Stimulated activated naive CD8-positive, alpha-beta T cell treated with anti-CD3 and anti-CD28 coated beads, Interleukin-15, amount 100 ng/mL, for 72 hours (primary cell): ENCODE results near the gene LSM14A.
"Not testable (repeated sequence)": the region's sequence is repeated elsewhere in the genome, so short reads cannot be mapped to it uniquely, and the experiment has no call there.

Experiments
- ATAC-seq: fragments of 150-1000 bp; cut with Tn5 transposase; 2 replicates; pipeline ENCODE4 v1.10.0; 2021; ENCODE audit warnings: mild to moderate bottlenecking, moderate library complexity
- DNase-seq, 2 donors: peaks; one replicate each; pipeline ENCODE4 v3.0.0; 2021 to 2022
- H3K27ac Mint-ChIP-seq, 2 donors: one replicate each; pipeline ENCODE4 v1.8.0; 2022; ENCODE audit warnings: mild to moderate bottlenecking in 2 of 2, mixed read lengths in 2 of 2, moderate library complexity in 2 of 2
- H3K27me3 Mint-ChIP-seq: one replicate; pipeline ENCODE4 v1.8.0; 2022; ENCODE audit warnings: mixed read lengths
- H3K4me1 Mint-ChIP-seq: one replicate; pipeline ENCODE4 v1.8.0; 2022; ENCODE audit warnings: mild to moderate bottlenecking, mixed read lengths
- H3K4me3 Mint-ChIP-seq, 2 donors: one replicate each; pipeline ENCODE4 v1.8.0; 2022; ENCODE audit warnings: mild to moderate bottlenecking in 2 of 2, mixed read lengths in 2 of 2, moderate library complexity in 1 of 2
- H3K9me3 Mint-ChIP-seq, 2 donors: one replicate each; pipeline ENCODE4 v1.8.0; 2022; ENCODE audit warnings: mixed read lengths in 2 of 2

The LSM14A gene

DNA sequence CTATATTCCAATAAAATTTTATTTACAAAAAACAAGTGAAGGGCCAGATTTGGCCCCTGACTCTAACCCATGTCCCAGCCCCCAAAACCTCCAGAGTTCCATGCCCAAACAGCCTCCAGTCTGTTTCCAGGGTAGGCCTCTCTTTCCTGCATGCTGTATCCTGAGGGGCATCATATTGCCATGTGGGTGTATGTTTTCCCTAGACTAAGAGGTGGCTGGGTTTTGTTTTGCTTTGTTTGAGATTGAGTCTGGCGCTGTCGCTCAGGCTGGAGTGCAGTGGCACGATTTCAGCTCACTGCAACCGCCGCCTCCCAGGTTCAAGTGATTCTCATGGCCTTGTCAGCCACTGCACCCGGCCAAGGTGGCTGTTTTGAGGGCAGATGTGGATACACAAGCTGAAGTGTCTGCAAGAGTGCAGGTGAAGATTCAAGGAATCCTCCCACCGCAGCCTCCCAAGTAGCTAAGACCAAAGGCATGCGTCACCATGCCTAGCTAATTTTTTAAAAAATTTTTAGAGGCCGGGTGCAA is 23.6 kb upstream of the LSM14A start:
- H3K9me3 Mint-ChIP-seq: no peaks in the 10 kb centered on the region
- no peak for ATAC-seq
- no peak overlapping the region for H3K4me3 Mint-ChIP-seq
- no peaks in the 10 kb centered on the region for H3K4me1 Mint-ChIP-seq
- H3K27ac Mint-ChIP-seq: no peak overlapping the region
- no peak for DNase-seq
- H3K27me3 Mint-ChIP-seq: no peaks in the 10 kb centered on the region

DNA sequence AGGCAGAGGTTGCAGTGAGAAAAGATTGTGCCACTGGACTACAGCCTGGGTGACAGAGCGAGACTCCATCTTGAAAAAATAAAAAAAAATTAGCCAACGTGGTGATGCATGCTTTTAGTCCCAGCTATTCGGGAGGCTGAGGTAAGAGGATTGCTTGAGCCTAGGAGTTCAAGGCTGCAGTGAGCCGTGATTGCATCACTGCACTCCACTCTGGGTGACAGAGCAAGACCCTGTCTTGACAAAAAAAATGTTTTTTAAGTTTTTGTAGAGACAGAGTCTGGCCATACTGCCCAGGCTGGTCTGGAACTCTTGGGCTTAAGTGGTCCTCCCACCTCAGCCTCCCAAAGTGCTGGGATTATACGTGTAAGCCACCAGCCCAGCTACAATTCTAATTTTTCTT is 22.4 kb upstream of the LSM14A start:
- Mint-ChIP-seq H3K27ac (no peak overlapping the region), H3K4me1 (no peaks in the 10 kb centered on the region), H3K9me3 (no peaks in the 10 kb centered on the region), H3K27me3 (no peaks in the 10 kb centered on the region), H3K4me3 (no peak overlapping the region)
- ATAC-seq: no peak
- DNase-seq: no peak

DNA sequence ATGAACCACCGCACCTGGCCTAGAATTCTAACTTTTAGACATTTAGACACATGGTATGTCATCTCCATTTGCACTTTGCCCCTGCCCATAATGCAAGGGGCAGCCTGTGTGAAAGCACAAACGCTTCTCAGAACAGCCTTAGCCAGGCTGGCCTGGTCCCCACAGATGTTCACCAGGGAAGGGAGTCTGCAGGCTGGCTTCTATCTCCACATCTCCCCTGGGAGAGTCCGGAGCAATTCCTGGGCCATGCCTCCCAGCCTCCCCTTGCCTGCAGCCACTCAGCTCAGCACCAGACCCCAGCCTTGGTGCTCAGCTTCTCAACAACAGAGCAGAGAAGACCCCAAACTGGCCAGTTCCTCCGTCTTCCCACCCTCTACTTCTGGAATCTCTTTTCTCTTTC is 21.7 kb upstream of the LSM14A start:
- Mint-ChIP-seq H3K27me3 (no peaks in the 10 kb centered on the region), H3K4me1 (no peaks in the 10 kb centered on the region), H3K4me3 (no peak overlapping the region), H3K9me3 (no peaks in the 10 kb centered on the region), H3K27ac (peak overlapping the region in 1 of 2 donors; percentile 83)
- no peak for DNase-seq
- ATAC-seq: no peak

DNA sequence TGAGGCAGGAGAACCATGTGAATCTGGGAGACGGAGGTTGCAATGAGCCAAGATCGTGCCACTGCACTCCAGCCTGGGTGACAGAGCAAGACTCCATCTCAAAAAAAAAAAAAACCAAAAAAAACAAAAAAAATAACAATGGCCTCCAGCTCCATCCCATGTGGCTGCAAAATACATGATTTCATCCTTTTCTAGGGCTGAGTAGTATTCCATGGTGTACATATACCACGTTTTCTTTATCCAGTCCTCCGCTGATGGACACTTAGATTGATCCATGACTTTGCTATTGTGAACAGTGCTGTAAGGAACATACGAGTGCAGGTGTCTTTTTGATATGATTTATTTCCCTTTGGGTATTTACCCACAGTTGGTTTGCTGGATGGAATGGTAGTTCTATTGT is 20.9 kb upstream of the LSM14A start:
- H3K4me3 Mint-ChIP-seq: no peak overlapping the region
- no peak for ATAC-seq
- H3K4me1 Mint-ChIP-seq: no peaks in the 10 kb centered on the region
- DNase-seq: no peak
- no peaks in the 10 kb centered on the region for H3K27me3 Mint-ChIP-seq
- H3K9me3 Mint-ChIP-seq: no peaks in the 10 kb centered on the region
- H3K27ac Mint-ChIP-seq: no peak overlapping the region

DNA sequence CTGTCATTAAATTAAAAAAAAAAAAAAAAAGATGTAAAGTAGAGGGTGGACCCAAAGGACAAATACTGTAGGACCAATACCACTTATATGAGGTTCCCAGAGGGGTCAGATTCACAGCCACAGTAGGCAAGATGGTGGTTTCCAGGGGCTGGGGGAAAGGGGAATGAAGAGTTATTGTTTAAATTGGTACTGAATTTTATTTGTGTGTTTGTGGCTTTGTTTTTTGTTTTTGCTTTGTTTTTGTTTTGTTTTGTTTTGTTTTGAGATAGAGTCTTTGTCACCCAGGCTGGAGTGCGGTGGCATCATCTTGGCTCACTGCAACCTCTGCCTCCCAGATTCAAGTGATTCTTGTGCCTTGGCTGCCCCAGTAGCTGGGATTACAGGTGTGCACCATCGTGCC is 17.9 kb upstream of the LSM14A start:
- ATAC-seq (no peak), DNase-seq (no peak)
- Mint-ChIP-seq H3K4me3 (no peak overlapping the region), H3K9me3 (no peaks in the 10 kb centered on the region), H3K4me1 (no peaks in the 10 kb centered on the region), H3K27me3 (no peaks in the 10 kb centered on the region), H3K27ac (no peak overlapping the region)

DNA sequence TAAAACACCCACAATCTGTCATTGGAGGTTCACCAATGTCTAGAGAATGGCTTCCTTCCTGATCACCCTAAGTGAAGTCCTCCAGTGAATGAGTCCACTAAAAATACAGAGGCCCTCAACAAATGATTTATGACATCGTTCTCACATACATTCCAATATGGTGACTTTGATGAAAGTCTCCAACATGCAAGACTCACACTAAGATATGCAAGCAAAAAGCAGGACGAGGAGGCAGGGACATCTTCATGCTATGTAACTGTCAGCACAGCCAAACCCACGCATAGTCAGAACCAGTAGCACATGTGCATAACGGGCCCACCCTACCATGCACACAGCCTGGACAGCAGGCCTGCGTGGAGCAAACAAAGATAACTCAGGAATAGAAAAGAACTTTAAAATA is 16.6 kb upstream of the LSM14A start:
- no peak for ATAC-seq
- peak overlapping the region in 1 of 2 donors; percentile 72 for H3K27ac Mint-ChIP-seq

DNA sequence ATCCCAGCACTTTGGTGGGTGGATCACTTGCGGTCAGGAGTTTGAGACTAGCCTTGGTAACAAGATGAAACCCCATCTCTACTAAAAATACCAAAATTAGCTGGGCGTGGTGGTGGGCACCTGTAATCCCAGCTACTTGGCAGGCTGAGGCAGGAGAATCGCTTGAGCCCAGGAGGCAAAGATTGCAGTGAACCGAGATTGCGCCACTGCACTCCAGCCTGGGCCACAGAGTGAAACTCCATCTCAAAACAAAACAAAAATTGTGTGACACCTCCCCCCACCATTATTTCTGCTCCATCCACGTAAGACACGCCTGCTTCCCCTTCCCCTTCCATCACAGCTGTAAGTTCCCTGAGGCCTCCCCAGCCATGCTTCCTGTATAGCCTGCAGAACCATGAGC is 13.3 kb upstream of the LSM14A start:
- not testable (repeated sequence) for DNase-seq, H3K4me1 Mint-ChIP-seq, H3K4me3 Mint-ChIP-seq, H3K9me3 Mint-ChIP-seq, H3K27me3 Mint-ChIP-seq, ATAC-seq, H3K27ac Mint-ChIP-seq

More for the DNA sequence above, 16.6 kb upstream of the LSM14A start:
- no peak overlapping the region for H3K4me3 Mint-ChIP-seq
- no peak for DNase-seq
- H3K4me1 Mint-ChIP-seq: no peaks in the 10 kb centered on the region
- H3K27me3 Mint-ChIP-seq: no peaks in the 10 kb centered on the region
- no peaks in the 10 kb centered on the region for H3K9me3 Mint-ChIP-seq

DNA sequence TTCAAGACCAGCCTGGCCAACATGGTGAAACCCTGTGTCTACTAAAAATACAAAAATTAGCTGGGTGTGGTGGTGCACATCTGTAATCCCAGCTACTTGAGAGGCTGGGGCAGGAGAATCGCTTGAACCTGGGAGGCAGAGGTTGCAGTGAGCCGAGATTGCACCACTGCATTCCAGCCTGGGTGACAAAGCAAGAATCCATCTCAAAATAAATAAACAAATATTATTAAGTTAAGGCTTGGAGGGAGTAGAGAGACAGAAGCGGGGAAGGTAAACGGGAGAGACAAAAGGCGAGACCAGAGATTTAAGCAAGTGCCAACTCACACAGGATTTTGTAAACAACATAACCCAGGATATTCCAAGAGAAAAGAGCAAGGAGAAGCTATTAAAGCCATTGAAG is 12.8 kb upstream of the LSM14A start:
- ATAC-seq, H3K4me1 Mint-ChIP-seq, H3K9me3 Mint-ChIP-seq, H3K27ac Mint-ChIP-seq, H3K4me3 Mint-ChIP-seq, DNase-seq, H3K27me3 Mint-ChIP-seq: not testable (repeated sequence)

DNA sequence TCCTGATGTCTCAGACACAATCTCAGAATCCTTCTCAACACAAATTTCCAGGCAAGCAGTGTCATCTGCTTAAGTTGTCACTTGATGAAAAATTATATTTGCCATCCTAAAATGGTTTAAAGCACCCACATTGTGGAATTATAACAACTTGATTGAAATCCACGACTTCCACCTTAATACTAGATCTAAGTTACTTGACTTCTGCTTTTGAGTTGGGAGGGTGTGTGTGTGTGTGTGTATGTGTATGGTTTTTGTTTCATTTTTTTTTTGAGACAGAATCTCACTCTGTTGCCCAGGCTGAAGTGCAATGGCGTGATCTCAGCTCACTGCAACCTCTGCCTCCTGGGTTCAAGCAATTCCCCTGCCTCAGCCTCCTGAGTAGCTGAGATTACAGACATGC is 10.4 kb upstream of the LSM14A start:
- H3K4me3 Mint-ChIP-seq, H3K27ac Mint-ChIP-seq, H3K27me3 Mint-ChIP-seq, DNase-seq, ATAC-seq, H3K4me1 Mint-ChIP-seq, H3K9me3 Mint-ChIP-seq: not testable (repeated sequence)

DNA sequence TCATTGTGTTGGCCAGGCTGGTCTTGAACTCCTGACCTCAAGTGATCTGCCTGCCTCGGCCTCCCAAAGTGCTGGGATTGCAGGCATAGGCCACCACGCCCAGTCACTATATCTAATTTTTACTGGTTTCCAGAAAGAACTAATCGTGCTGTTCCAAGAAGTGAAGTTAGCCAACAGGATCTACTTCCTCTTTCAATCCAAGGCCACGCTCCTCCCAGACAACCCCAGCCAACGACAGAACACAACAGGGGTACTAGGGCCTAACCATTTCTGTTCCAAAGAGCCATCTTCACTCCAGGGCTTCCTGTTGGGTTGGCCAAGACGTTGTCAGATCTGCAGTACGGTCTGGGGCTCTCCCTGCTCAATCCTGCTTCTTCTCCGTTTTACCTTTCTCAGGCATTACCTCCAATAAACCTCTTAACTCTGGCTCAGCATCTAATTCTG is 7.0 kb upstream of the LSM14A start:
- DNase-seq (no peak), ATAC-seq (no peak)
- H3K27ac Mint-ChIP-seq: no peak overlapping the region

DNA sequence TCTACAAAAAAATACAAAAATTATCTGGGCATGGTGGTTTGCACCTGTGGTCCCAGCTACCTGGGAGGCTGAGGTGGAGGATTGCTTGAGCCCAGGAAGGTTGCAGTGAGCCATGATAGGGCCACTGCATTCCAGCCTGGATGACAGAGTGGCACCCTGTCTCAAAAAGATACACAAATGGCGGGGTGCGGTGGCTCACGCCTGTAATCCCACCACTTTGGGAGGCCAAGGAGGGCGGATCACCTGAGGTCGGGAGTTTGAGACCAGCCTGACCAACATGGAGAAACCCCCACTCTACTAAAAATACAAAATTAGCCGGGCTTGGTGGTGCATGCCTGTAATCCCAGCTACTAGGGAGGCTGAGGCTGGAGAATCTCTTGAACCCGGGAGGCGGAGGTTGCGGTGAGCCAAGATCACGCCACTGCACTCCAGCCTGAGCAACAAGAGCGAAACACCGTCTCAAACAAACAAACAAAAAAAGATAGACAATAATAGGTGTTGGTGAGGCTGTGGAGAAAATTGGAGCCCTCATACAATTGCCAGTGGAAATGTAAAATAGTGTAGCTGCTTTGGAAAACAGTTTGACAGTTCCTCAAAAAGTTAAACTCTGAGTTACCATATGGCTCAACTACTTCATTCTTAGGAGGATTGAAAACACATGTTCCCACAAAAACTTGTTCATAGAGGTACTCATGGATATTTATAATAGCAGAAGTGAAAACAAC is 2.7 kb upstream of the LSM14A start:
- H3K27ac Mint-ChIP-seq, H3K9me3 Mint-ChIP-seq, ATAC-seq, H3K4me3 Mint-ChIP-seq, H3K27me3 Mint-ChIP-seq, DNase-seq: not testable (repeated sequence)
- H3K4me1 Mint-ChIP-seq: peaks cover 25% of the 10 kb centered on the region

More for the DNA sequence above, 7.0 kb upstream of the LSM14A start:
- Mint-ChIP-seq H3K9me3 (no peaks in the 10 kb centered on the region), H3K27me3 (no peaks in the 10 kb centered on the region), H3K4me3 (no peak overlapping the region), H3K4me1 (no peaks in the 10 kb centered on the region)

DNA sequence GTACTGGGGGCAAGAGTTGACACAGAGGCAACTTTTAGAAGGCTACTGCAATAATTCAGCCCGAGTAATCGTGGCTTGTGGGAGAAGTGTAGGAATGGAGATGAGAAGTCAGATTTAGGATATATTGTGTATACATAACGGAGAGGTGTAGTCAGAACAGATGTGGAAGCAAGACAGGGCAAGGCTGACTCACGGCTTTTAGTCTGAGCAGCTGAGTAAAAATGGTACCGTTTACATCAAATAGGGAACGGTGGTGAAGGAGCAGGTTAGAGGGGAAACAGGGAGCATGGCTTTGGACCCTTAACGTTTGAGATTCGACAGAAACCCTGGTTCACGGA is 796 bp upstream of the LSM14A start:
- H3K27ac Mint-ChIP-seq: peak overlapping the region; percentile 98 to 100
- DNase-seq (peak; percentile 57 to 77), ATAC-seq (peak; percentile 85)
- H3K9me3 Mint-ChIP-seq: no peaks in the 10 kb centered on the region
- peaks cover 41% of the 10 kb centered on the region for H3K4me1 Mint-ChIP-seq
- H3K27me3 Mint-ChIP-seq: no peaks in the 10 kb centered on the region
- H3K4me3 Mint-ChIP-seq: peak overlapping the region; percentile 75 to 93

DNA sequence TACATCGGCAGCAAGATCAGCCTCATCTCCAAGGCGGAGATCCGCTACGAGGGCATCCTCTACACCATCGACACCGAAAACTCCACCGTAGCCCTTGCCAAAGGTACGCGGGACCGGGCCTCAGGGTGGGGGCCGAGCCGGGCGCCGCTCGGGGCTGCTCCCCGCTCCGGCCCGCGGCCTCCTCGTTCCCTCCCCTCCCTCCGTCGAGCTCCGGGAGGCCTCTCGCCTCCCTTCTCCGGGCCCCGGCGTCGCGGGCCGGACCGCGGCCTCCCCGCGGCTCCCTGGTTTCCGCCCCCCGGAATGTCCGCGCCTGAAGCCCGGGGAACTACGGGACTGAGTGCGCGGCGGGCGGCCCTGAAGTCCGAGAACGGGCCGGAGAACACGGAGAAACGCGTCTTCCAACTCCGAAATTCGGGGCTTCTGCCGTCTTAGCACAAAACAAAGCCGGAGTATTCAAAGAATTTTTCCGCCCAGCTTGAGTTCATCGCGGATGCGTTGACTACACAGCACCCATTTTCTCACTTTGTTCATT is 423 bp downstream of the LSM14A start:
- DNase-seq: no peak
- H3K27me3 Mint-ChIP-seq: no peaks in the 10 kb centered on the region
- no peaks in the 10 kb centered on the region for H3K9me3 Mint-ChIP-seq
- ATAC-seq: peak; percentile 38
- peak overlapping the region; percentile 91 to 93 for H3K4me3 Mint-ChIP-seq
- peak overlapping the region; percentile 98 to 100 for H3K27ac Mint-ChIP-seq
- peaks cover 53% of the 10 kb centered on the region for H3K4me1 Mint-ChIP-seq

DNA sequence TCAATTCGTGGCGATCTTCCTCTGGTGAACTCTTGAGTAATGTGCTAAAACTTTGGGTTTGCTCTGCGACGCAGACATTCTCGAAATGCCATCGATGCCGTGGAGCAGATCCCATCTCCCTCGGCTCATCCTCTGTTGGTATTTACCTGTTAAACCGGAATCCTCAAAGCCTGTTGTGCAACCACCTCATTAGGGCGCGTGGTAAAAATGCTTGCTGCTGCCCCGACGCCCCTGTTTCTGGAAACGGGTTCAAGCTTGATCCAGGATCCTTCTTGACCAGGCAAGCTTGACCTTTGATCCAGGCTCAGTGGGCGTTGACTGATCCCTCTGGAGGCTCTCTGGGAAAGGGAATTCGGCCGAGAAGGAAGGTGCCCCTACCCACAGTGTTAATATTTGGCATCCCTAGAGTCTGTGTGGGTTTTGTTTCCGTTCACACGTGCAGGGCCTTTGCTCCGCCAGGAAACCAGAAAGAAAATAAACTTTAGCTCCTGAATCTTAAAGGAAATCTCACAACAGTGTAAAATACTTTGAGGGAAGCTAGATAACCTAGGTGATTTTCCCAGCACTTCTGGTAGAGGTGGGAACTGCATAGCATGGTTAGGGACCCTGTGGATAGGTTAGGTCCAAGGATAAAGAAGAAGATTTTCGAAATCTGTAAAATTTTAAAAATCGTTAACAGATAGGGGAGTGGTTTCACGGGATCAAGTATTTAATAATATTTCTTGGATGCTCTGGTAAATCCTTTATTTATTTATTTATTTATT is 1.1 kb downstream of the LSM14A start:
- Mint-ChIP-seq H3K9me3 (no peaks in the 10 kb centered on the region), H3K4me1 (peaks cover 58% of the 10 kb centered on the region), H3K4me3 (peak overlapping the region; percentile 91 to 93), H3K27me3 (no peaks in the 10 kb centered on the region), H3K27ac (peak overlapping the region; percentile 98 to 100)
- DNase-seq (peak in 1 of 2 donors; percentile 10), ATAC-seq (no peak)

DNA sequence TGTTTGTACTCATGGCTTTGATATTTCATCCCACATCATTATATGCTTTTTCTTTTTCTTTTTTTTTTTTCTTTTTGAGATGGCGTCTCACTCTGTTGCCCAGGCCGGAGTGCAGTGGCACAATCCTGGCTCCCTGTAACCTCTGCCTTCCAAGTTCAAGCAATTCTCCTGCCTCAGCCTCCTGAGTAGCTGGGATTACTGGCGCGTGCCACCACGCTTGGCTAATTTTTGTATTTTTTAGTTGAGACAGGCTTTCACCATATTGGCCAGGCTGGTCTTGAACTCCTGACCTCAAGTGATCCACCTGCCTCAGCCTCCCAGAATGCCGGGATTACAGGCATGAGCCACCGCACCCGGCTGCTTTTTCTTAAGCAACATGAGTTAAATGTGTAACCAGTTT is 2.9 kb downstream of the LSM14A start:
- peak overlapping the region; percentile 40 to 63 for H3K27ac Mint-ChIP-seq

DNA sequence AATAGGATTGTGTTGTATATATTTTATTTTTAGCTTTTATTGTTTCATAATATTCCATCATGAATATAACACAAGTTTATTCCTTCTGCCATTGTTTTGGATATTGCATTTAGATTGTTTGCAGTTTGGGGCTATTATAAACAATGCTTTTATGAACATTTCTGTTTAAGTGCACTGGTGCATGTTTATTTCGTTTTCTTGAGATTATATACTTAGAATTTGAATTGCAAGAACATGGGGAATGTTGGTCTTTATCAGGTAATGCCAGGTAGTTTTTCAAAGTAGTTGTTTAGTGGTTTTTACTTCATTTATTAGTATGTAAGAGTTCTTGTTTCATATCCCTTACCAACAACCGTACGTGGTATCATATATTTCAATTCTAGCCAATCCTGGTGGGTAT is 4.3 kb downstream of the LSM14A start:
- peak overlapping the region; percentile 18 to 93 for H3K4me3 Mint-ChIP-seq
- H3K4me1 Mint-ChIP-seq: peaks cover 74% of the 10 kb centered on the region
- DNase-seq (no peak), ATAC-seq (no peak)
- H3K27me3 Mint-ChIP-seq: no peaks in the 10 kb centered on the region
- no peak overlapping the region for H3K27ac Mint-ChIP-seq
- H3K9me3 Mint-ChIP-seq: no peaks in the 10 kb centered on the region

More for the DNA sequence above, 2.9 kb downstream of the LSM14A start:
- Mint-ChIP-seq H3K4me3 (peak overlapping the region; percentile 59 to 93), H3K4me1 (peaks cover 72% of the 10 kb centered on the region)
- H3K27me3 Mint-ChIP-seq, H3K9me3 Mint-ChIP-seq, DNase-seq, ATAC-seq: not testable (repeated sequence)
